ENCODE data around the gene NPTN.
A peak's percentile ranks its signal among the peaks of the same experiment; 100 is the strongest.

The NPTN gene

DNA sequence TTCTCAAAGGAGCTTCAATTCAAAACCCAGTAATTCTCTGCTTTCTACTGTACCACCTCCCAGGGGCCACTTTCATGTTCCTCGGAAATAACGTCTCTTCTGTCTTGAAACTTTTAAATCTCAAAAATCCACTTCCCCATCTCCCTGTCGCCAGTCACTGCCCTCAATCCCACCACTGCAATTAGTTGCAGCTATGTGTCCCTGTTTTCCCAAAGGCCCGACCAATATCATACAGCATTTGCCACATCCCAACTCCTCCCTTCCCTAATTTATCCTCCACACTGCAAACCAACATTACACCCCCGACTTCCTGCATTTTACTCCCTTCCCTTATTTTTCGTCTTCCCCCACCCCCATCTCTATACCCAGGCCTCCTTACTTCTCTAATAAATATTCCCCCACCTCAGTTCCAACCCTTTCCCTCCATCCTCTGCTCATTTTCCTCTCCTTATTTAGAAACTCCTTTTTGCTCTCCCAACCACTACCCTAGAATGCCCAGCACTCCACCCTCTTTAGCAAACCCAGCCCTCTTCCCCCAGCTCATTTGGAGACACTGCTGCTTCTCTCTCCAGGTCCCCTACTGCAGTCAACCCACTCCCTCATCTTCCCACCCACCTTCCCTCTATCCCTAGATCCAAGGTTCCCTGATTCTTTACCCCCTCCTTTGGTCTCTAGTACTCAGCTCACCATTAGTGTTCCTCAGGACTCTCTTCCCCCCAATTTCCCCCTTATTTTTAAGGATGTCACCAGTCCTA, 1.1 kb downstream of the NPTN start:
- H2AFZ ChIP-seq (ENCODE audit: low read depth, low read length, severe bottlenecking) = no peak overlapping the region
- H3K9me3 ChIP-seq (ENCODE audit: insufficient read depth, low read length) = no peaks in the 10 kb centered on the region
- no peaks in the 10 kb centered on the region for H3K36me3 ChIP-seq (ENCODE audit: low read length)
- no peaks in the 10 kb centered on the region; the same call in 1 of the 2 replicates for H3F3A ChIP-seq (ENCODE audit: insufficient read depth)
- peak overlapping the region; percentile 84 for H3K4me3 ChIP-seq (ENCODE audit: insufficient read depth, low read length, poor library complexity, severe bottlenecking)
- H3K27ac ChIP-seq (ENCODE audit: low read depth, low read length) = no peak overlapping the region
- H4K20me1 ChIP-seq (ENCODE audit: low read depth, low read length) = peaks cover 44% of the 10 kb centered on the region
- H3K27me3 ChIP-seq (ENCODE audit: low read length) = no peaks in the 10 kb centered on the region
- H3K9me2 ChIP-seq (replicated peaks; ENCODE audit: insufficient read depth, low read length) = no peaks in the 10 kb centered on the region
- TF ChIP-seq EZH2phosphoT487 (conservative IDR thresholded peaks at IDR 0.05; ENCODE audit: low read length) = no peak
- TF ChIP-seq, protein P1, sequence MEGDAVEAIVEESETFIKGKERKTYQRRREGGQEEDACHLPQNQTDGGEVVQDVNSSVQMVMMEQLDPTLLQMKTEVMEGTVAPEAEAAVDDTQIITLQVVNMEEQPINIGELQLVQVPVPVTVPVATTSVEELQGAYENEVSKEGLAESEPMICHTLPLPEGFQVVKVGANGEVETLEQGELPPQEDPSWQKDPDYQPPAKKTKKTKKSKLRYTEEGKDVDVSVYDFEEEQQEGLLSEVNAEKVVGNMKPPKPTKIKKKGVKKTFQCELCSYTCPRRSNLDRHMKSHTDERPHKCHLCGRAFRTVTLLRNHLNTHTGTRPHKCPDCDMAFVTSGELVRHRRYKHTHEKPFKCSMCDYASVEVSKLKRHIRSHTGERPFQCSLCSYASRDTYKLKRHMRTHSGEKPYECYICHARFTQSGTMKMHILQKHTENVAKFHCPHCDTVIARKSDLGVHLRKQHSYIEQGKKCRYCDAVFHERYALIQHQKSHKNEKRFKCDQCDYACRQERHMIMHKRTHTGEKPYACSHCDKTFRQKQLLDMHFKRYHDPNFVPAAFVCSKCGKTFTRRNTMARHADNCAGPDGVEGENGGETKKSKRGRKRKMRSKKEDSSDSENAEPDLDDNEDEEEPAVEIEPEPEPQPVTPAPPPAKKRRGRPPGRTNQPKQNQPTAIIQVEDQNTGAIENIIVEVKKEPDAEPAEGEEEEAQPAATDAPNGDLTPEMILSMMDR (IDR thresholded peaks at IDR 0.05; ENCODE audit: insufficient read depth, low read length, poor library complexity, severe bottlenecking) = no peak
- peak overlapping the region; percentile 80 for H3K4me2 ChIP-seq (ENCODE audit: low read depth, low read length, poor library complexity, severe bottlenecking)
- H3K79me2 ChIP-seq (ENCODE audit: insufficient read depth, low read length) = peaks cover 56% of the 10 kb centered on the region
- peak overlapping the region; percentile 85 for H3K9ac ChIP-seq (ENCODE audit: low read length)

DNA sequence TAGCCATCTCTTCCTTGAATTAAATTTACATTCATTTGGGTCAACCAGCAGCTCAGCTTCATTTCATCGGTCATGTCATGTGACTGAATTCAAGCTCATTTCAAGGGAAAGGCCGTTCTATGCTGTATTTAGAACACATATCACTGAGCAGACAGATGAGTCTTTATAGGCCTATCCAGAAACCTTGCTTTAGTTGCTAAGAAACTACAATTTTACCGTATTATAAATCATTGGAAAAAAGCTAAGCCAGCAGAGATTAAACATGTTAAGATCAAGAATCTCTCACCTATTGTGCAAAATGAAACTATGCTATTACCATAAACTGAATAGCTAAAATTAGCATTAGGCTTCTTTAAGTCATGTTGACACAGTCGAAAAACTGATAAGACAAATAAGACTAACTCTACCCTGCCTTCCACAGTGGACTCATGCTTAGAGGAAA, 2.2 kb downstream of the NPTN start:
- Histone ChIP-seq H3K9me3 (ENCODE audit: insufficient read depth, low read length) (no peaks in the 10 kb centered on the region), H3K4me3 (ENCODE audit: insufficient read depth, low read length, poor library complexity, severe bottlenecking) (no peak overlapping the region), H2AFZ (ENCODE audit: low read depth, low read length, severe bottlenecking) (no peak overlapping the region), H3F3A (ENCODE audit: insufficient read depth) (no peaks in the 10 kb centered on the region; the same call in 1 of the 2 replicates), H3K36me3 (ENCODE audit: low read length) (no peaks in the 10 kb centered on the region), H3K27me3 (ENCODE audit: low read length) (no peaks in the 10 kb centered on the region), H3K9ac (ENCODE audit: low read length) (0 out of 2 replicates have a peak overlapping the region, but pooled peaks have one; percentile 85), H3K27ac (ENCODE audit: low read depth, low read length) (no peak overlapping the region), H3K79me2 (ENCODE audit: insufficient read depth, low read length) (peaks cover 68% of the 10 kb centered on the region), H3K4me2 (ENCODE audit: low read depth, low read length, poor library complexity, severe bottlenecking) (peak overlapping the region; percentile 80), H3K9me2 (replicated peaks; ENCODE audit: insufficient read depth, low read length) (no peaks in the 10 kb centered on the region), H4K20me1 (ENCODE audit: low read depth, low read length) (peaks cover 52% of the 10 kb centered on the region)
- TF ChIP-seq, protein P1 (IDR thresholded peaks at IDR 0.05; ENCODE audit: insufficient read depth, low read length, poor library complexity, severe bottlenecking) = no peak
- TF ChIP-seq EZH2phosphoT487 (conservative IDR thresholded peaks at IDR 0.05; ENCODE audit: low read length) = no peak

DNA sequence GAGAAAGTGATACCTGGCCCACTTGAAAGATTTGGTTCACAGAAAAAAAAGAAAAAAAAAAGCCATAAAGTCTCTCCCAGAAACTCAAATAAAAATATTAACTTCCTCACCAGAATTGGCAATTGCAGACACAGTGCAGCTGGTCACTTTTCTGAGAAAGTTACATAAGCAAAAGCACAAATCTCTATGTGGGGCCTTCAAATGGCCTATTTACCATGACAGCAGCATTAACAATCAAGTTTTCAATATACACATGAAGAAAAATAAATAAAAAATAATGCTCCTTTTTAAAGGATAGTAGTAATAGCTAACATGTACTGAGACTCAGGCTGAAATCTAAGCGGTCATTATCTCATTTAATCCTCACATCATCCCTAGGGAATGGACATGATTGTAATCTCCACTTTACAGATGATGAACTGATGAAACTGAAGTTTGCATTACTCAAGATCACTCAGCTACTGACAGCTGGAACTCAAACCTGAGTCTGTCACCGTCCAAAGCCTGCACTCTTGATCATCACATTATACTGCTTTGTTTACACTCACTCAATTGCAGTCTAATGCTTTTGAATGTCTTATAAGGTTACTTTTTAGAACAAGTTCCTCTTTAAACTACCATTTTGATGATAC, 3.3 kb downstream of the NPTN start:
- Histone ChIP-seq H3K9ac (ENCODE audit: low read length) (no peak overlapping the region), H3K4me2 (ENCODE audit: low read depth, low read length, poor library complexity, severe bottlenecking) (no peak overlapping the region), H3K4me3 (ENCODE audit: insufficient read depth, low read length, poor library complexity, severe bottlenecking) (no peak overlapping the region), H3K36me3 (ENCODE audit: low read length) (no peaks in the 10 kb centered on the region), H3K9me2 (replicated peaks; ENCODE audit: insufficient read depth, low read length) (no peaks in the 10 kb centered on the region), H3K79me2 (ENCODE audit: insufficient read depth, low read length) (peaks cover 78% of the 10 kb centered on the region), H3K27ac (ENCODE audit: low read depth, low read length) (no peak overlapping the region), H3K27me3 (ENCODE audit: low read length) (no peaks in the 10 kb centered on the region), H3K9me3 (ENCODE audit: insufficient read depth, low read length) (no peaks in the 10 kb centered on the region), H2AFZ (ENCODE audit: low read depth, low read length, severe bottlenecking) (no peak overlapping the region), H3F3A (ENCODE audit: insufficient read depth) (no peaks in the 10 kb centered on the region; the same call in 1 of the 2 replicates), H4K20me1 (ENCODE audit: low read depth, low read length) (peaks cover 59% of the 10 kb centered on the region)
- no peak for TF ChIP-seq EZH2phosphoT487 (conservative IDR thresholded peaks at IDR 0.05; ENCODE audit: low read length)
- TF ChIP-seq, protein P1 (IDR thresholded peaks at IDR 0.05; ENCODE audit: insufficient read depth, low read length, poor library complexity, severe bottlenecking) = no peak

Data from SU-DHL-6 (cell line).